Stimulated activated naive CD8-positive, alpha-beta T cell treated with anti-CD3 and anti-CD28 coated beads, Interleukin-15, Interleukin-2, amounts not matched to agents 100 U/mL and 50 U/mL, for 24 hours (primary cell): ENCODE measurements around the gene USP2.

Experiments used
- ATAC-seq: fragments of 150-1000 bp; cut with Tn5 transposase; one replicate; pipeline ENCODE4 v1.10.0; 2021
- DNase-seq: peaks from one replicate; pipeline ENCODE4 v3.0.0; 2021

The USP2 gene

GRCh38 chr11:119376197-119376847 lies 5.2 kb downstream of the USP2 start:
- DNase-seq, result no peak
- ATAC-seq, result no peak

DNA sequence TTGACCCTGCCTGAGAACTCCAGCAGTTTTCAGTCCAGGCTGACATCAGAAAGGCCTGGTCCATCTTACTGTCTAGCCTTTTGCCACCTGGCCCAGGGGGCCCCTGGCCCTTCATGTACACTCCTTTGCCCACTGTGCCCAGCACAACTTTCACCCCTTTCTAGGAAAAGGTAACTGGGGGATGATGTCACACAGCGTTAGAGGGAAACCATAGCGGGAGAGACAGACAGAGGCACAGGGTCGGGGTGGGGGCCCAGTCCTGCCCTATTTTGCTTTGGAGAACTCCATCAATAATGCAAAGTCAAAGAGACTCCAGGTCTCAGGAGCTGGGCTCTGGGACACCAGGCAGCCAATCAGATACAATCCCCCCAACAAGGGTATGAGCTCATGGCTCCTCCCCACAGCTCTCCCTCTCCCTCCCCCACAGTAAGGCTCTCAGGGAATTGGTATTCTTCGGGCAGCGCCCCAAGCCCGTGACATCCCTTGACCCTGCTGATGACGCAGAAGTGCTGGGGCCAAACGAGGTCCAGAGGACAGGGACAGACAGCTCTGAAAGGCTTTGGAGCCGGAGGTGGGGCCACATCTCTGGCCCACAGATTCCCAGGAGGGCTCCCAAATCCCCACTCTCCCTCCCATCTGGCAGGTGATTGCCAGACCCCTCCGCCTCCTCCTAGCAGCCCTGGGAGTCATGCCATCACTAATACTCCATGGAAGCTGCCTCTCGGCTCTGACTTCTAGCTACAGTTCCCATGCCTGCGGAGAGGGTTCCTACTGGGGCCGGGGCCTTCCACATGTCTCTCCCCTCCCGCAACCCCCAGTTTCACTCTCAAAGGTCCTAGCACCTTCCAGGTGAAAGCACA lies 5.9 kb downstream of the USP2 start:
- DNase-seq, result no peak

DNA sequence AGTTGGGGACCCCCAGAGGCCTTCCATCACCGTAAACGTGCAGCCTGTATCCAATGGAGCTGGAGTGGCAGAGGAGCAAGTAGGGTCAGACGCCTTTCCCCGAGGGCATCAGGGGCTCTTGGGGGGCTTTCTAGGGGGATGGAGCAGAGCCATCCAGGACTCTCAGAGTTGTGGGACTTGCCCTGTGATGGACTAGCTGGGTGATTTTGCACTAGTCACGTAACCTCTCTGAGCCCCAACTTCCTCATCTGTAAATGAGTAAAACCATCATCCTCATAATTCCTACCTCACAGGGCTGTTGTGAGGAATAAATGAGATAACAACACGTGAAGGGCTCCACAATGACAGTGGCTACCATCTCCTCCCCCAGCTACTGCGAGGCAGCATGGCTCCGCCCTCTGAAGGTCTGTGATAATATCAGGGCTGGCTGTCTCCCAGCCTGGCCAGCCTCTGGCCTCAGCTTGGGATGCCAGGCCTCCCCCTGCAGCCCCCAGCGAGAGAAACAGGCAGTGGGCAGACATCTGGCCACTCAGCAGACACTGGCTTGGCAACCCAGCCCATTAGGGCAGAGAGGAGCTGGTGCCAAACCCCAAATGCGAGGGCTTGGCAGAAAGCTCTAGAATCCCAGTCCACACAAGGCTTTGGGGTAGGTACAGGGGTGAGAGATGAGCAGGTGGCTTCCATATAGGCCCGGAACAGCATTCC lies 6.7 kb downstream of the USP2 start:
- ATAC-seq (no peak), DNase-seq (no peak)

More for the DNA sequence above, 5.9 kb downstream of the USP2 start:
- ATAC-seq, result no peak

DNA sequence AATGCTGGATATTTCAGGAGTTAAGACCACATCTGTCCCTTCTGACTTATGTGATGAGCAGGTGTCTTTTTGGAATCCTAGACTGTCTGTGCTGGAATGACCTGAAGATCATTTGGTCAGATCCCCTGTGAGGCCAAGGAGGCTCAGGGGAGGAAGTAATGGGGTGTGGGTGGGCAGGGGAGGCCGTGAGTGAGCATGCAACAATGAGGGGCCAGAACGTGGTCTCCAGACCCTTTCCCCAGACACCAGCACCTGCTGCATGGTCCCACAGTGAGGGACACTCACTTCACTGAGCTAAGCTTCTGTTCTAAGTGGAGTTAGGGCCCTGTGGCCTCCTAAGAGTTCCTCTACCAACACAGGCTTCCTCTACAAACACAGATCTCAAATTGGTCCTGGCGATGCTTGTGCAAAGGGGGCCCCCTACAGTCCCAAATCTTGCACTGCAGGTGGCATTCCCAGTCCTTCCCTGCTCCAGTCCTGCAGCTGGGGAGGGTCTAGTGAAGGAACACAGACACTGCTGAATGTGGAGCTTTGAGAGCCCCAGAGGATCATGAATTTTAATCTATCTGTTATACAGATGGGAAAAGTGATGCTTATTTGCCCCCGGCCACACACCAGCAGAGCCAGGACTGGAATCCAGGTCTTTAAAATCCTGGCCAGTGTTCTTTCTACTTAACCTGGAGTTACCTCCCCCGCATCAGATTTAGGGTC lies 7.4 kb downstream of the USP2 start:
- peak; percentile 28 for ATAC-seq
- DNase-seq, result peak; percentile 55

DNA sequence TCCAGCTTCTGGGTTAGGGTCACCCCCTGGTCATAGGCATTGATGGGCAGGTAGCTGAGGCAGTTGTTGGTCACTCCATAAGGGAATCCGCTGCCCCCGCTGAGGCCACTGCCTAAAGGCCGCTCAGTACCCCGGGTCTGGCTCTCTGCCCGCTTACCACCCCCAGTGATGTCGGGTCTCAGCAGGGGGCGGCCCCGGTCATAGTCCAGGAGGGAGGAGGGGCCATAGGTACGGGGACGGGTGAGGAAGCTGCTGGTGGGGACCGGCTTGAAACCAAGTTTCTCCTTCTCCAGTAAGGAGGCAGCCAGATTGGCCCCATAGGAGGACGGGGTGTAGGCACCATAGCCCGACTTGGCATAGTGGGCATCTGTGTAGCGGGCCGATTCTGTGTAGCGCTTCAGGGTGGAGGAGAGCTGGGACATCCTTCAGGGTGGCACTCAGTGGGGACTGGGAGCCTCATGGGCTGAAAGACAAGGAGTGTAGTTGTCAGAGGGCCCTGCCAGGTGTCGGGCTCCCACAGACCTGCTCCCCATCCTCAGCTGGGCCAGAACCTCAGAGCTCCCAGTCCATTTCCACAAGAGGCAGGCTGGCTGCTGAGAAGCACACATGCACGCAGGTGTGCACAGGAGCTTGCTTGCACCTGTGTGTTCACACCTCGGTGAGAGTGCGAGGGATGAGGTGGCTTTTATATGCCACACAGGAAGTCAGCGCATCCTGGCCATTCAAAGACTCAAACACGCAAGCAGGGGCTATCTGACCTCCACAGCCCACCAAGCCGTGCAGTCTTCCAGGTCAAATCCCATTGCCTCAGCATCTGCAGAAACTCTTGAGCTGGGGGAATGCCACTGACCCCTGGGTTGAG lies 8.2 kb downstream of the USP2 start:
- no peak for DNase-seq
- no peak for ATAC-seq

- ATAC-seq (no peak), DNase-seq (no peak)
These were observed 9.0 kb downstream of the USP2 start for GRCh38 chr11:119372260-119373058.

GRCh38 chr11:119371778-119372182 lies 9.7 kb downstream of the USP2 start:
- DNase-seq, result no peak
- ATAC-seq, result no peak

DNA sequence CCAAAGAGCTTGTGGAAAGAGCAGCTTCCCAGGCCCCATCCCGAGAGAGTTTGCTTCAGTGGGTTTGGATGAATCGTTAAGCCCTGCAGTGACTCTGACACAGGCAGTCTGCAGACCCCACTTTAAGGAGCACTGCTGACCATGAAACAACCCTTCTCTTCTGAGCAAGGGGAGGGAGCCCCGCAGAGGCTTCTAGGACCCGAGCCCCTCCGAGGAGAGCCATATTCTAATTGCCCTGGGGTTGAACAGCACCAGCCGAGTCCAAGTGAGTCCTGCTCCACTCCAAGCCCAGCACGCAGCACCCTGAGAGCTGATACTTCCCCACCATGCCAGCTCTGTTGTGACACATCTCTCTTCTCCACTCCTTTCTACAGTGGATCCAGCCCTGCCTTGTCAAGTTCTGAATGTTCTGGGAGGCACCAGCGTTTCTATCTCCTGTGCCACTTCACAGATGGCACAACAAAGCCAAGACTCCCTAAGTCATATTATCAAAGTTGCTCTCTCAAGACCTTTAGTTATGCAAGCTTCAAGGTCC lies 10.4 kb downstream of the USP2 start:
- DNase-seq (no peak), ATAC-seq (no peak)

DNA sequence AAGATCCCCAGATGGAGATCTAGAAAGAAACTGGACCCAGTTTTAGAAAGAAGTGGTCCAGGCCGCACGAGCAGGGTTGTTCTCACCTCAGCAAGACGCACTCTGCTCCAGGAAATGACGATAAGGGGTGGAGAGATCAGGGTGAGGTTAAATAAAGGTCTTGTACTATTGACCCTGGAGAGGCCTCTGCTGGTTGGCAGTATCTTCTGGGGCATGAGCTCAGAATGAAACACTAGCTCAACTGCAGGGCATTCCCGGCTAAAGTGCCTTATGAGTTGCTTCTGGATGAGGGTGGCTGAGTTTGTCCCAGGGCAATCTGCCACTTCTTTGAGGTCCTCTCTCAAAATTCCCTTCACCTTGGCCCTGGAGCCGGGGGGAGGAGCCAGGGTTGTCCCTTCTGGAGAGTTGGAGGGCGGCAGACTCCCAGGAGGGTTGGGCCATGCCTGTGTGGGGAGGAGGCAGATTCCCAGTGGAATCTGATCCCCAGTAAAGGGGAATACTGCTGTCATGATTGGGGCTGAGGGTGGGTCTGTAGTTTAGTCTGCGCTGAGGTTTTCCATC lies 10.9 kb downstream of the USP2 start:
- ATAC-seq, result no peak
- DNase-seq, result no peak

GRCh38 chr11:119369132-119369925 lies 12.2 kb downstream of the USP2 start:
- DNase-seq, result no peak
- no peak for ATAC-seq

GRCh38 chr11:119368121-119369034 lies 13.1 kb downstream of the USP2 start:
- no peak for DNase-seq
- ATAC-seq, result no peak

GRCh38 chr11:119367661-119368120 lies 13.8 kb downstream of the USP2 start:
- DNase-seq (no peak), ATAC-seq (no peak)

DNA sequence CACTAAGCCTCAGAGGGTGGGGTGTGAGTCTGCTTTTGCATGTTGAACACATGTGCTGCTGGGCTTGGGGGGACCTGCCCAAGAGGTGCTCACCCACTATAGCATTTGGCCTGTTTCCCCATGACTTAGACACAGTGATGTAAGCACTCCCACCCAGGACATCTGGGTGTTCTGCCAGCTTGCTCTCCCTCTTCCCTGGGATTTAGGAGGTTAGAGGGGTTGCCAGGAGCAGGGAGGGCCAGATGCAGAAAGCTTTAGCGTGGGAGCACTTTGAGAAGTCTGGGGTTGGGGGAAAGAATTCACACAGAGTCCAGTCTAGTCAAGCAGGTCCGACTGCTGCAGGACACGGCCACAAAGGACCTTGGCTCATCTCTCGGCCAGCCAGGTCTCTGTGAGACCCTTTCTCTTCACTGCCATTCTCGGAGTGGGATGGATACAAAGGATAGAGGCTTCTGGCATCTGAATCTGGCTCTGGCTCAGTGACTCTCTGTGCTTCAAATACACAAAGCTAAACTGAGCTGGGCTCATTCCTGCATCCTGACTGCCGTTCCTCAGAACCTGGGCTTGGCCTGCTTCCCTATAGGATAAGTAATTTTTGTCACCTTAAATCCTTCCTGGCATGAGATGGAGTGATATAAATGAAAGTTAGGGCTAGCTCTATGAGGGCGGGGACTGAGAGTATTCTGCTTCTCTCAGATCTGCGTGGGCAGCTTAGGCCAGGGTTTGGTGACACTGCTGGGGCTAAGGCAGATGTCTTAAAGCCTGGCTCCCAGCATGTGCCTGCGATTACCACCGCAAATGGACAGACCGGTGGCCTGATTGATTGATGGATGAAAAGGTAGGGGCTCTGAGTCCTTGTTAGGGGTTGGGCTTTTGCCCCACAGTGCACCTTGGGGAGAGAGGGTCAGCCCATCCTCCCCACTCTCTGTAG lies 14.5 kb downstream of the USP2 start:
- no peak for ATAC-seq

GRCh38 chr11:119365071-119365591 lies 16.4 kb downstream of the USP2 start:
- DNase-seq (no peak), ATAC-seq (no peak)

More for the DNA sequence above, 14.5 kb downstream of the USP2 start:
- DNase-seq, result no peak

GRCh38 chr11:119363851-119364590 lies 17.5 kb downstream of the USP2 start:
- DNase-seq, result peak; percentile 68
- peak; percentile 77 for ATAC-seq
